CD4-positive, alpha-beta T cell (primary cell): ENCODE data around the gene TSPAN18. TPM values are rescaled to one million over a fixed set of nuclear protein-coding genes. Genes with fewer than 3 reads are reported as not detected.

Source experiments
- ATAC-seq: fragments of 200-7000 bp; cut with Tn5 transposase; one replicate; pipeline ENCODE4 v1.10.0; 2022; ENCODE audit warnings: mild to moderate bottlenecking; ENCODE audit not compliant: poor library complexity
- CTCF ChIA-PET: fragments of 350-600 bp; sonication (Branson Sonifier 250); formaldehyde crosslinking; loops from one replicate; lab custom pipeline; 2021; ENCODE audit warnings: antibody characterized with exemption, inconsistent platforms; lab: Charles Lee
- POLR2A ChIA-PET: fragments of 350-600 bp; sonication (Branson Sonifier 250); formaldehyde crosslinking; loops from one replicate; lab custom pipeline; 2021; ENCODE audit warnings: antibody characterized with exemption, inconsistent platforms; lab: Charles Lee
- DNase-seq, 14 experiments: peaks; one replicate each; pipeline ENCODE4 v3.0.0-alpha.2; 2013 to 2020; ENCODE audit warnings: mixed read lengths in 2 of 14
- H3K27ac ChIP-seq, 2 donors: one replicate each; pipeline versions ENCODE4 v1.5.1 to v1.7.0; 2013; ENCODE audit warnings: low read length in 2 of 2, low read depth in 1 of 2, mild to moderate bottlenecking in 1 of 2
- H3K27me3 ChIP-seq, 2 experiments: 1 replicate in 1 of 2; 2 replicates in 1 of 2; pipeline versions ENCODE4 v1.6.1 to v1.7.0; 2013; ENCODE audit warnings: low read length in 2 of 2, control low read depth in 1 of 2, mild to moderate bottlenecking in 1 of 2, moderate library complexity in 1 of 2; ENCODE audit not compliant: insufficient read depth in 2 of 2, control insufficient read depth in 1 of 2
- H3K36me3 ChIP-seq: one replicate; pipeline ENCODE4 v1.6.1; 2013; ENCODE audit warnings: low read length, control low read depth; ENCODE audit not compliant: insufficient read depth
- H3K4me1 ChIP-seq: one replicate; pipeline ENCODE4 v1.6.1; 2013; ENCODE audit warnings: low read length, control low read depth; ENCODE audit not compliant: insufficient read depth
- H3K4me3 ChIP-seq: one replicate; pipeline ENCODE4 v1.5.1; 2013; ENCODE audit warnings: mild to moderate bottlenecking, low read length, moderate library complexity
- H3K9me3 ChIP-seq, 2 experiments: 1 replicate in 1 of 2; 2 replicates in 1 of 2; pipeline versions ENCODE4 v1.6.1 to v1.7.0; 2013; ENCODE audit warnings: low read length in 2 of 2, mild to moderate bottlenecking in 2 of 2, control low read depth in 1 of 2, moderate library complexity in 1 of 2; ENCODE audit not compliant: control insufficient read depth in 1 of 2, insufficient read depth in 1 of 2
- H3K27ac Mint-ChIP-seq: one replicate; pipeline ENCODE4 v1.8.0; 2020; ENCODE audit warnings: mixed read lengths
- H3K27me3 Mint-ChIP-seq: one replicate; pipeline ENCODE4 v1.8.0; 2021; ENCODE audit warnings: mixed read lengths
- H3K36me3 Mint-ChIP-seq: one replicate; pipeline ENCODE4 v1.8.0; 2021; ENCODE audit warnings: low read depth, mixed read lengths
- H3K4me1 Mint-ChIP-seq: one replicate; pipeline ENCODE4 v1.8.0; 2021; ENCODE audit warnings: low read depth, mixed read lengths
- H3K4me3 Mint-ChIP-seq: one replicate; pipeline ENCODE4 v1.8.0; 2020; ENCODE audit warnings: mild to moderate bottlenecking, mixed read lengths
- H3K9me3 Mint-ChIP-seq: one replicate; pipeline ENCODE4 v1.8.0; 2020; ENCODE audit warnings: mixed read lengths
- intact Hi-C, 2 experiments: fragments of 100-400 bp; cut with DNase I in 1 of 2; cut with micrococcal nuclease in 1 of 2; formaldehyde crosslinking; loops; one replicate each; pipeline versions ENCODE4 v1.15.1 to v1.9.0; 2023 to 2025; cut with DNase I, micrococcal nuclease
- total RNA-seq, 174 experiments: library from RNA in 2 of 174; stranded (reverse) in 2 of 174; gene quantifications; one replicate each; pipeline ENCODE4 v1.2.3 and lab custom pipeline; 2021 to 2026
- TF ChIP-seq, protein P1 (sequence below): fragments of 200-600 bp; IDR thresholded peaks from one replicate; pipeline ENCODE4 v1.8.0; 2022; ENCODE audit warnings: antibody characterized with exemption, mild to moderate bottlenecking

Gene TSPAN18
- total RNA-seq, 2 experiments from 2014 or later, result 23.0 to 25.3 TPM

DNA sequence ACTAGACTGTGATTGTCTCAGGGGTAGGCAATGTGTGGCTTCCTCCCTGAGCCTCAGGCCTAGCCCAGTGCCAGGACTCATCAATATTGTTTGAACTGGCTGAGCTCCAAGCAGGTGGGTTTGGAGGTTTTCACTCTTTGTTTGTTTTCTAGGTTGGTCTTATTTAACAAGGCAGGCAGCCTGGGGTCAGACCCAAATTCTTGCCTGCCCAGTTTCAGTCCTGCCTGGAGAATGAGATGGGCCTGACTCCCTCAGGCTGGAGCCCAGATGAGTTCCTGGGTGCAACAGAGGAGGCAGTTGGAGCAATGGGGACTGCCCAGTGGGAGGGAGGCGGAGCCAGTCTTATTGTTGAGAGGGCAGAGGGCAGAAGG lies 252.2 kb downstream of the TSPAN18 start:
- Histone ChIP-seq H3K9me3 (no peaks in the 10 kb centered on the region), H3K36me3 (no peaks in the 10 kb centered on the region), H3K27ac (no peak overlapping the region), H3K4me3 (no peak overlapping the region), H3K4me1 (peaks cover 50% of the 10 kb centered on the region), H3K27me3 (no peaks in the 10 kb centered on the region)
- ATAC-seq (no peak), DNase-seq (no peak)
- Mint-ChIP-seq H3K36me3 (no peaks in the 10 kb centered on the region), H3K4me3 (no peak overlapping the region), H3K27me3 (no peaks in the 10 kb centered on the region), H3K4me1 (no peaks in the 10 kb centered on the region), H3K27ac (no peak overlapping the region), H3K9me3 (no peaks in the 10 kb centered on the region)
- POLR2A ChIA-PET, result no interaction called here
- TF ChIP-seq, protein P1, sequence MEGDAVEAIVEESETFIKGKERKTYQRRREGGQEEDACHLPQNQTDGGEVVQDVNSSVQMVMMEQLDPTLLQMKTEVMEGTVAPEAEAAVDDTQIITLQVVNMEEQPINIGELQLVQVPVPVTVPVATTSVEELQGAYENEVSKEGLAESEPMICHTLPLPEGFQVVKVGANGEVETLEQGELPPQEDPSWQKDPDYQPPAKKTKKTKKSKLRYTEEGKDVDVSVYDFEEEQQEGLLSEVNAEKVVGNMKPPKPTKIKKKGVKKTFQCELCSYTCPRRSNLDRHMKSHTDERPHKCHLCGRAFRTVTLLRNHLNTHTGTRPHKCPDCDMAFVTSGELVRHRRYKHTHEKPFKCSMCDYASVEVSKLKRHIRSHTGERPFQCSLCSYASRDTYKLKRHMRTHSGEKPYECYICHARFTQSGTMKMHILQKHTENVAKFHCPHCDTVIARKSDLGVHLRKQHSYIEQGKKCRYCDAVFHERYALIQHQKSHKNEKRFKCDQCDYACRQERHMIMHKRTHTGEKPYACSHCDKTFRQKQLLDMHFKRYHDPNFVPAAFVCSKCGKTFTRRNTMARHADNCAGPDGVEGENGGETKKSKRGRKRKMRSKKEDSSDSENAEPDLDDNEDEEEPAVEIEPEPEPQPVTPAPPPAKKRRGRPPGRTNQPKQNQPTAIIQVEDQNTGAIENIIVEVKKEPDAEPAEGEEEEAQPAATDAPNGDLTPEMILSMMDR, result no peak
- CTCF ChIA-PET, result interaction anchor here (1.3 kb wide), 1 partner anchor 52 kb away, joined by 4 read pairs; no protein-coding TSS in a partner anchor
- intact Hi-C loops, result no loop called here

DNA sequence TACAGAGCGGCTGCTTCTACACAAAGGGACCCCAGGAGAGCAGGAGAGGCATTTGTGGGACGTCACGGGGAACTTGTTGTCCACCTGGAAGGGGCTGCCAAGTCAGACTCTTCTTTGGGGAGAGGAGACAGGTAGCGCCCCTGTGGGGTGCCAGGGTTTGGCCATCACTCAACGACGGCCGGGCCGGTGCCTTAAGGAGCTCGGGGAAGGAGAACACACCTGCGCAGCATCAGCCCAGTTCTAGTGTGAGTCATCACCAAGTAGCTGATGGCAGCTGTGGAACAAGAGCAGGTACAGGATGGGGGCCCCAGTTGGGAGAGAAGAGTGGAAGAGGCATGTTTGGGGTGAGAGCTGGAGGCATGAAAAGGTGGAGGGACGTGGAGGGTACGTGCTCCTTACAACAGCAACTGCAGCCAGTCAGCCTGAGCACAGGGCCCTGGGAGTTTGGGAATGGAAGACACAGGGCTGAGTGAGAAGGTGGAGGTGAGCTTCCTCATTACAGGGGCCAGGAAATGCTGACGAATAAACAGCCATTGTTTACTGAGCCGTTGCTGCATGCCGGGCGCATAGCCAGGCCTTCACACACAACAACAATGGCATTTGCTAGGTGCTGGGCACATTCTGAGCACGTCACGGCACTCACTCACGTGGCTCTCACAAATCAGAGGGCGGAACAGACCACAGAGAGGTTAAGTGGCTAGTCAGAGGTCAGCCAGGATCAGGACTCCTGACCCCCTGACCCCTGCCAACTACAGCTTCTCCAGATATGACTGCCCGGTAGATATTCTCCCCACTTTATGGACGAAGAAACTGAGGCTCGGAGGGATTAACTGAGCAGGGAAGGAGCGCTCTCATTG lies 253.0 kb downstream of the TSPAN18 start:
- Histone ChIP-seq H3K4me3 (no peak overlapping the region), H3K4me1 (peaks cover 43% of the 10 kb centered on the region), H3K9me3 (no peaks in the 10 kb centered on the region), H3K27ac (no peak overlapping the region), H3K27me3 (no peaks in the 10 kb centered on the region), H3K36me3 (no peaks in the 10 kb centered on the region)
- H3K4me1 Mint-ChIP-seq, result no peaks in the 10 kb centered on the region
- ChIA-PET CTCF (interaction anchor here (1.3 kb wide), 1 partner anchor 53 kb away, joined by 4 read pairs; no protein-coding TSS in a partner anchor), POLR2A (no interaction called here)
- ATAC-seq, result no peak
- TF ChIP-seq, protein P1, result no peak
- no peaks in the 10 kb centered on the region for H3K36me3 Mint-ChIP-seq
- H3K27me3 Mint-ChIP-seq, result no peaks in the 10 kb centered on the region
- intact Hi-C loops, result no loop called here
- H3K27ac Mint-ChIP-seq, result no peak overlapping the region
- H3K9me3 Mint-ChIP-seq, result no peaks in the 10 kb centered on the region
- no peak overlapping the region for H3K4me3 Mint-ChIP-seq
- DNase-seq, result no peak

DNA sequence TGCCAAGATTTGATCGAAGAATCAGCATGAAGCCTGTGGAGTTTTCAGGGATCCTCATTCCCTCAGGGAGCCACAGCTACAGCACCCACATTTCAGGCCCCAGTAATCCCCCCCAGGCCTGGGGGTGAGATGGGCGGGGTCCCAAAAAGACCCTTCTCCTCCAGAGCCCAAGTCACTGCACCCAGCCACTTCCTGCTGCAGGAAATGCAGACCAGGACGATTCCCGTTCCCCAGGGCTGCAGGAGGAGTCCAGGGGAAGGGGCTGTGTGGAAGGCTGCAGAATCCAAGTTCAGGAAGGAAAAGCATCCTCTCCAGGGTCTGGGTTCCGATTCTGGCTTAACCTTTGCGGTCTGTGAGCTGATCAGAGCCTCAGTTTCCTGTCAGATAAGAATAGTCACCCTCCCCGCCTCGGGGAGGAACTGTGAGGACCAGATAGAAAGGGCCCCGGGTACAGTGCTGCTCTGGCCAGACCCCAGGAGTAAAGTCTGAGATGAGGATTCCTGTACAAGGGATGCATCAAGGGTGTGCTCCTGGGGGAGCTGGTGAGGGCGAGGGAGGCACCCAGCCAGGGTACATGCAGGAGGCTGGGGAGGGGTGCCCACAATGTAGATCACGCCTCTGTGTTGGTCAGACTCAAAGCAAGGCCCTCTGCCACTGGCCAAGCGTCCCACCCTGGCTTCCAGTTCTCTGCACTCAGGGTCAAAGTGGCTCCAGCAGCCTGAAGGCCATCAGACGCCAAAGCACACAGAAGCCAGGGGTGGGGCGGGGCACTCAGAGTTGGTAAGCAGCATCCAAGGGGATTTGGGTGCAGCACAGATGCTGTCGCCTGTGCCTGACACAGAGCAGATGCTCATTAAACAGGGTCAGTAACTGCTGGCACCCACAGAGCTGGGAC lies 254.0 kb downstream of the TSPAN18 start:
- intact Hi-C loops, result no loop called here
- H3K4me3 Mint-ChIP-seq, result no peak overlapping the region

More for the DNA sequence above, 254.0 kb downstream of the TSPAN18 start:
- Histone ChIP-seq H3K27ac (no peak overlapping the region), H3K4me1 (peaks cover 43% of the 10 kb centered on the region), H3K27me3 (no peaks in the 10 kb centered on the region), H3K9me3 (no peaks in the 10 kb centered on the region), H3K4me3 (no peak overlapping the region), H3K36me3 (no peaks in the 10 kb centered on the region)
- ChIA-PET POLR2A (no interaction called here), CTCF (no interaction called here)
- no peak for ATAC-seq
- Mint-ChIP-seq H3K36me3 (no peaks in the 10 kb centered on the region), H3K9me3 (no peaks in the 10 kb centered on the region), H3K27ac (no peak overlapping the region), H3K27me3 (no peaks in the 10 kb centered on the region), H3K4me1 (no peaks in the 10 kb centered on the region)
- TF ChIP-seq, protein P1, result no peak
- peak in 2 of 14 experiments; percentile 13 to 31 for DNase-seq

Other genes with a start within 250 kb of the TSPAN18 start
- 10 to 100 TPM; 33.8 to 37.3 TPM for gene CD82, start 161.3 kb upstream of the TSPAN18 start, total RNA-seq
- 1 to 10 TPM; 3.5 to 4.6 TPM for gene TP53I11, start 223.9 kb downstream of the TSPAN18 start, total RNA-seq